H1 (cell line): ENCODE data around the gene PLA2G15. TPM values are rescaled to one million over a fixed set of nuclear protein-coding genes. Genes with fewer than 3 reads are reported as not detected.

ENCODE experiments used
- CTCF ChIA-PET: fragments of 300-600 bp; sonication (Branson Sonifier 250); formaldehyde crosslinking; loops from one replicate; lab custom pipeline; 2021; ENCODE audit not compliant: partially characterized antibody; lab: Charles Lee
- POLR2A ChIA-PET: fragments of 300-600 bp; sonication (Branson Sonifier 250); formaldehyde crosslinking; loops from one replicate; lab custom pipeline; 2021; ENCODE audit warnings: inconsistent platforms; ENCODE audit not compliant: partially characterized antibody; lab: Charles Lee
- DNase-seq, 2 experiments: peaks; one replicate each; pipeline versions ENCODE4 v3.0.0 to v3.0.0-alpha.2; 2010 to 2022; ENCODE audit warnings: low spot score in 2 of 2, low read depth in 1 of 2, mixed read lengths in 1 of 2
- FAIRE-seq: peaks from 2 replicates; lab custom pipeline; 2011; peaks lifted over from hg19 to GRCh38; lab: Jason Lieb, UNC
- H2AFZ ChIP-seq: 2 replicates; pipeline ENCODE4 v1.8.1; 2012; ENCODE audit warnings: low read length, inconsistent platforms
- H2AK5ac ChIP-seq: 2 replicates; pipeline ENCODE4 v1.6.1; 2013; ENCODE audit warnings: low read depth, low read length
- H2BK120ac ChIP-seq: replicated peaks from 2 replicates; pipeline ENCODE3; 2013; ENCODE audit warnings: low read depth, low read length, inconsistent platforms
- H2BK12ac ChIP-seq: 2 replicates; pipeline ENCODE4 v1.6.1; 2013; ENCODE audit warnings: low read depth, low read length
- H2BK15ac ChIP-seq: 2 replicates; pipeline ENCODE4 v1.6.1; 2013; ENCODE audit warnings: low read length
- H2BK20ac ChIP-seq: 2 replicates; pipeline ENCODE4 v1.6.1; 2013; ENCODE audit warnings: low read length
- H2BK5ac ChIP-seq: 2 replicates; pipeline ENCODE4 v1.6.1; 2013; ENCODE audit warnings: low read depth, low read length
- H3K14ac ChIP-seq: 2 replicates; pipeline ENCODE4 v1.6.1; 2013; ENCODE audit warnings: inconsistent platforms; ENCODE audit not compliant: insufficient read length
- H3K18ac ChIP-seq: 2 replicates; pipeline ENCODE4 v1.6.1; 2013; ENCODE audit warnings: low read length; ENCODE audit errors: extremely low read depth
- H3K23ac ChIP-seq: 2 replicates; pipeline ENCODE4 v1.6.1; 2013; ENCODE audit warnings: inconsistent platforms; ENCODE audit not compliant: insufficient read length
- H3K23me2 ChIP-seq: 2 replicates; pipeline ENCODE4 v1.6.1; 2013; ENCODE audit warnings: low read depth, low read length
- H3K27ac ChIP-seq: 2 replicates; pipeline ENCODE4 v1.6.1; 2011; ENCODE audit warnings: low read depth, low read length, inconsistent platforms
- H3K27me3 ChIP-seq, 4 experiments: replicated peaks in 1 of 4; 1 replicate in 1 of 4; 2 replicates in 3 of 4; pipeline versions ENCODE4 v1.6.1 to v1.8.1; 2011 to 2013; ENCODE audit warnings: low read length in 3 of 4, mild to moderate bottlenecking in 3 of 4, inconsistent platforms in 2 of 4, mixed read lengths in 2 of 4, moderate library complexity in 1 of 4; ENCODE audit not compliant: control insufficient read depth in 3 of 4, insufficient read depth in 3 of 4; ENCODE audit errors: extremely low read depth in 1 of 4
- H3K36me3 ChIP-seq, 4 experiments: 2 replicates each; pipeline versions ENCODE4 v1.6.1 to v1.8.1; 2011 to 2013; ENCODE audit warnings: mild to moderate bottlenecking in 4 of 4, low read length in 3 of 4, moderate library complexity in 2 of 4, control low read depth in 1 of 4, inconsistent platforms in 1 of 4; ENCODE audit not compliant: insufficient read depth in 4 of 4, control insufficient read depth in 2 of 4
- H3K4ac ChIP-seq: replicated peaks from 2 replicates; pipeline ENCODE3; 2013; ENCODE audit warnings: low read length, low read depth, mixed read lengths, inconsistent platforms; ENCODE audit not compliant: insufficient read length
- H3K4me1 ChIP-seq, 4 experiments: replicated peaks in 1 of 4; 1 replicate in 1 of 4; 2 replicates in 3 of 4; pipeline versions ENCODE4 v1.6.1 to v1.8.1; 2011 to 2013; ENCODE audit warnings: low read length in 3 of 4, inconsistent platforms in 2 of 4, mixed read lengths in 1 of 4; ENCODE audit not compliant: insufficient read depth in 4 of 4, control insufficient read depth in 3 of 4
- H3K4me2 ChIP-seq, 2 experiments: 2 replicates each; pipeline versions ENCODE4 v1.6.1 to v1.8.1; 2011 to 2013; ENCODE audit warnings: low read depth in 2 of 2, low read length in 2 of 2, control low read depth in 1 of 2, inconsistent platforms in 1 of 2, mild to moderate bottlenecking in 1 of 2; ENCODE audit not compliant: insufficient read depth in 1 of 2
- H3K4me3 ChIP-seq, 4 experiments: fragments of 200-600, 300-600 bp in 1 of 4; sonication (generic), shearing (Covaris generic), sonication (Bioruptor Twin) in 1 of 4; 2 replicates each; pipeline versions ENCODE4 v1.5.1 to v1.8.1; 2011 to 2016; ENCODE audit warnings: low read length in 4 of 4, low read depth in 3 of 4, control low read depth in 2 of 4, inconsistent platforms in 2 of 4, mild to moderate bottlenecking in 2 of 4, mixed read lengths in 1 of 4, moderate library complexity in 1 of 4; ENCODE audit not compliant: insufficient read depth in 2 of 4; ENCODE audit errors: extremely low read depth in 1 of 4
- H3K56ac ChIP-seq: replicated peaks from 2 replicates; pipeline ENCODE3; 2013; ENCODE audit warnings: low read depth, mild to moderate bottlenecking, mixed read lengths, low read length, inconsistent platforms; ENCODE audit not compliant: insufficient read length
- H3K79me1 ChIP-seq: 2 replicates; pipeline ENCODE4 v1.6.1; 2013; ENCODE audit warnings: low read depth, low read length, control low read depth
- H3K79me2 ChIP-seq, 2 experiments: 2 replicates each; pipeline versions ENCODE4 v1.6.1 to v1.8.1; 2012 to 2013; ENCODE audit warnings: low read length in 2 of 2, mild to moderate bottlenecking in 2 of 2, inconsistent platforms in 1 of 2; ENCODE audit not compliant: insufficient read depth in 2 of 2, control insufficient read depth in 1 of 2
- H3K9ac ChIP-seq, 4 experiments: replicated peaks in 1 of 4; 1 replicate in 1 of 4; 2 replicates in 3 of 4; pipeline versions ENCODE4 v1.6.1 to v1.8.1; 2011 to 2013; ENCODE audit warnings: low read depth in 3 of 4, low read length in 3 of 4, control low read depth in 2 of 4, mild to moderate bottlenecking in 2 of 4, moderate library complexity in 2 of 4, inconsistent platforms in 1 of 4; ENCODE audit errors: extremely low read depth in 1 of 4
- H3K9me3 ChIP-seq, 2 experiments: 2 replicates each; pipeline versions ENCODE4 v1.6.1 to v1.8.1; 2012 to 2013; ENCODE audit warnings: mild to moderate bottlenecking in 2 of 2, moderate library complexity in 2 of 2, control low read depth in 1 of 2, inconsistent platforms in 1 of 2, low read depth in 1 of 2, low read length in 1 of 2, mixed read lengths in 1 of 2; ENCODE audit not compliant: insufficient read depth in 2 of 2
- H4K20me1 ChIP-seq, 2 experiments: replicated peaks in 1 of 2; 2 replicates each; pipeline versions ENCODE3 to v1.8.1; 2011 to 2013; ENCODE audit warnings: inconsistent platforms in 2 of 2, low read length in 2 of 2, mild to moderate bottlenecking in 1 of 2; ENCODE audit not compliant: insufficient read depth in 2 of 2, control insufficient read depth in 1 of 2
- H4K5ac ChIP-seq: 2 replicates; pipeline ENCODE4 v1.6.1; 2013; ENCODE audit warnings: low read length, low read depth, mixed read lengths, inconsistent platforms; ENCODE audit not compliant: insufficient read length
- H4K8ac ChIP-seq: 2 replicates; pipeline ENCODE4 v1.8.0; 2013; ENCODE audit warnings: mild to moderate bottlenecking, moderate library complexity, low read length, inconsistent platforms; ENCODE audit not compliant: insufficient read depth; ENCODE audit errors: extremely low read depth
- H4K91ac ChIP-seq: replicated peaks from 2 replicates; pipeline ENCODE3; 2013; ENCODE audit warnings: low read length, mixed read lengths, inconsistent platforms; ENCODE audit not compliant: insufficient read length
- ASH2L ChIP-seq: fragments of 200-600, 300-600 bp; sonication (generic); IDR thresholded peaks from one replicate; pipeline ENCODE4 v1.7.1; 2017; ENCODE audit warnings: low read length
- ATF3 ChIP-seq: IDR thresholded peaks from 2 replicates; pipeline ENCODE4 v1.6.1; 2011; ENCODE audit warnings: low read depth, mild to moderate bottlenecking, low read length; ENCODE audit not compliant: insufficient read depth
- CBX5 ChIP-seq: fragments of 300-800, 300-1000 bp; sonication (generic); IDR thresholded peaks from 2 replicates; pipeline ENCODE4 v1.7.1; 2016; ENCODE audit warnings: antibody characterized with exemption, low read length, low read depth
- CBX8 ChIP-seq: fragments of 300-800, 300-1000 bp; sonication (generic); IDR thresholded peaks from 2 replicates; pipeline ENCODE4 v1.7.1; 2016; ENCODE audit warnings: low read depth, low read length, borderline replicate concordance
- CEBPB ChIP-seq: IDR thresholded peaks from 2 replicates; pipeline ENCODE4 v1.6.1; 2012; ENCODE audit warnings: low read depth, low read length
- CTBP2 ChIP-seq: IDR thresholded peaks from 2 replicates; pipeline ENCODE4 v1.7.0; 2011; ENCODE audit warnings: borderline replicate concordance, mild to moderate bottlenecking, moderate library complexity, mixed read lengths, low read length; ENCODE audit not compliant: insufficient read depth, insufficient read length
- GABPA ChIP-seq: IDR thresholded peaks from 2 replicates; pipeline ENCODE4 v1.6.1; 2011; ENCODE audit warnings: mild to moderate bottlenecking, low read length, moderate library complexity, borderline replicate concordance; ENCODE audit not compliant: insufficient read depth
- KDM5A ChIP-seq: fragments of 200-600 bp; IDR thresholded peaks from 2 replicates; pipeline ENCODE4 v1.7.1; 2012; ENCODE audit warnings: mild to moderate bottlenecking, low read length, inconsistent platforms, mixed read lengths
- SAP30 ChIP-seq: fragments of 300-600 bp; sonication (generic); IDR thresholded peaks from 2 replicates; pipeline ENCODE4 v1.7.1; 2012; ENCODE audit warnings: low read length, moderate library complexity, mild to moderate bottlenecking, inconsistent platforms; ENCODE audit not compliant: insufficient read depth, insufficient replicate concordance
- SIRT6 ChIP-seq: IDR thresholded peaks from one replicate; pipeline ENCODE4 v1.7.1; 2012; ENCODE audit warnings: low read length, inconsistent platforms
- WGBS, 2 experiments: shearing (Covaris generic) in 1 of 2; methylation state at CpG; one replicate each; pipeline versions ENCODE4 v1.1.6 to v1.1.7; 2013 to 2015; ENCODE audit warnings: low lambda C conversion rate in 2 of 2, mixed read lengths in 2 of 2, inconsistent platforms in 1 of 2, low coverage in 1 of 2, missing lambda C conversion rate in 1 of 2; ENCODE audit not compliant: insufficient replicate concordance in 2 of 2, insufficient coverage in 1 of 2, insufficient read length in 1 of 2; ENCODE audit errors: extremely low coverage in 1 of 2, missing lambda C conversion rate in 1 of 2; 5-methylcytosine and 5-hydroxymethylcytosine counted together
- polyA plus RNA-seq, 7 experiments: library from polyadenylated mRNA; depleted of rRNA in 3 of 7; stranded (reverse) in 5 of 7; unstranded in 2 of 7; fragments of >200 nt in 5 of 7; fragments of 200-250 nt in 2 of 7; gene quantifications; 1 replicate in 5 of 7; 2 replicates in 1 of 7; 4 replicates in 1 of 7; pipeline versions ENCODE4 v1.2.1 to v1.2.3, GENCODE V29; 2011 to 2013; ENCODE audit warnings: missing spikeins in 2 of 7, mixed read lengths in 2 of 7
- total RNA-seq: library from RNA; stranded (reverse); fragmentation: NEBNext Ultra II Directional; extraction: Animal tissue kit (Norgen Biotek cat#: 25700); gene quantifications from 2 replicates; pipeline ENCODE4 v1.2.1, GENCODE V29; 2021

The PLA2G15 gene
- total and polyA plus RNA-seq, 2 of the 8 experiments (the other 6 are each of a cell fraction or from before 2014, with no cell fraction given): 11.2 to 12.0 TPM

GRCh38 chr16:68242926-68243858, 2.0 kb upstream of the PLA2G15 start:
- Histone ChIP-seq H4K20me1 (peaks cover 0 to 1% of the 10 kb centered on the region in 2 experiments), H3K56ac (no peak overlapping the region), H4K8ac (no peak overlapping the region), H3K4me2 (no peak overlapping the region; a peak in 1 of 4 replicates), H3K27ac (no peak overlapping the region), H2BK12ac (no peak overlapping the region), H3K4me3 (no peak overlapping the region), H2BK20ac (no peak overlapping the region), H3K79me1 (0 out of 2 replicates have a peak, but pooled peaks cover 2% of the 10 kb centered on the region), H2AFZ (no peak overlapping the region), H3K9me3 (no peaks in the 10 kb centered on the region), H4K5ac (no peak overlapping the region), H3K23me2 (peaks cover 13% of the 10 kb centered on the region; the same call in 1 of the 2 replicates), H3K4ac (no peak overlapping the region), H3K36me3 (no peaks in the 10 kb centered on the region), H2AK5ac (peak overlapping the region; percentile 65; the same call in 1 of the 2 replicates), H3K23ac (no peak overlapping the region), H3K14ac (no peak overlapping the region), H3K18ac (no peak overlapping the region), H4K91ac (no peak overlapping the region), H3K27me3 (peaks cover 0 to 8% (median 5%) of the 10 kb centered on the region in 4 experiments; a peak in 5 of 7 replicates), H3K79me2 (no peaks in the 10 kb centered on the region), H2BK15ac (no peak overlapping the region; the same call in 1 of the 2 replicates), H3K9ac (no peak overlapping the region), H2BK5ac (no peak overlapping the region), H2BK120ac (no peak overlapping the region), H3K4me1 (peaks cover 0 to 9% (median 4%) of the 10 kb centered on the region in 4 experiments; a peak in 6 of 7 replicates)
- POLR2A ChIA-PET: interaction anchor here (0.7 to 3.6 kb wide), 3 partner anchors 26 to 394 kb away, joined by 3 to 12 read pairs (median 3); partner anchors contain the start of genes PRMT7 and SLC7A6OS
- CTCF ChIA-PET: interaction anchor here (0.6 to 7.6 kb wide), 9 partner anchors 9 to 241 kb away, joined by 3 to 80 read pairs (median 4); partner anchors contain the start of gene SLC7A6
- 83% methylated on average over 9 of the region's 9 CpGs; no CpG with 5 or more reads in 1 of the 2 experiments for WGBS, 2 experiments
- FAIRE-seq: no peak
- DNase-seq: no peak
- no peak for TF ChIP-seq CTBP2
- no peak for TF ChIP-seq SAP30
- no peak for TF ChIP-seq CEBPB
- TF ChIP-seq SIRT6: no peak
- TF ChIP-seq KDM5A: no peak
- no peak for TF ChIP-seq CBX8
- TF ChIP-seq ATF3: no peak
- no peak for TF ChIP-seq CBX5
- no peak for TF ChIP-seq ASH2L
- TF ChIP-seq GABPA: no peak
